Left kidney (tissue), 2 donors: ENCODE measurements around the gene RAF1. TPM values are rescaled to one million over a fixed set of nuclear protein-coding genes. Genes with fewer than 3 reads are reported as not detected.
"Not testable (repeated sequence)": the region's sequence is repeated elsewhere in the genome, so short reads cannot be mapped to it uniquely, and the experiment has no call there.

Experiments used
- DNase-seq: peaks from one replicate; pipeline ENCODE4 v3.0.0-alpha.2; 2013
- polyA plus RNA-seq: library from polyadenylated mRNA; unstranded; fragments of 120-200 nt; gene quantifications from one replicate; pipeline ENCODE4 v1.2.1, GENCODE V29; 2013; ENCODE audit not compliant: insufficient read length

The RAF1 gene
- polyA plus RNA-seq, 1 donor = 160 TPM

DNA sequence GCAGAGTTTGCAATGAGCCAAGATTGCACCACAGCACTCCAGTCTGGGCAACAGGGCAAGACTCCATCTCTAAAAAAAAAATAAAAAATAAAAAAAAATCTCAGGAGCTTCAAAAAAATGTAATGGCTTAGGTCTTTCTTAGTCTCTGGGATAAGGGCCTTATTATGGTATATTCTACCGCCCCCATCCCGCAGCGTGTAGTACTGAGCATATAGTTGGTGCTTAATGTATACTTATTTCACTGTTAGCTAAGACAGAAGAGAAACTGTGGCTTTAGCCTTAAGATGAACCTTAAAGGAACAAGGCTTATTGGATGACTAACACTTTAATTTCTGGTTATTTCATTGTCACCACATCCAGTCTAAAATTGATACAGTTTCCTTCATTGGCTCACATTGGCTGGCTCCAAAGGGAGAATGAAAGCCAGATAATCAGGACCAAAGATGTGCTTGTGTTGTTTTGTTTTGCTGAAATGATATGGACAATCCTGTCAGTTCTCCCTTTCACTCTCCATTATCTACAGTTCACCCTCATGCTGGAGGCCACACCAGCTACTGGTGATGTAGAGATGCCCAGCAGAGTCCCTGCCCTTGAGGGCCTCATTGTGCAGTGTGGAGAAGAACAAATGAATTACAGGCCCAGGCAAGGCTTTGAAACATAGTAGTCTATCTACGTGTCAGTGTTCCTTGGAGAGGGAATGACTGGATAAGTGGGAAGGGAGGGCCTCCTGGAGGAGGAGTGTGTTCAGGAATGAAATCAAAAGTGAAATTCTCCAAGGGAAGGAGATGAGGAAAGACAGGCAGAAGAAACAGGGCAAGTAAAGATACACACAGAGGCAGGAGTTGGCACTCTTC lies 17.4 kb upstream of the RAF1 start:
- no peak for DNase-seq

DNA sequence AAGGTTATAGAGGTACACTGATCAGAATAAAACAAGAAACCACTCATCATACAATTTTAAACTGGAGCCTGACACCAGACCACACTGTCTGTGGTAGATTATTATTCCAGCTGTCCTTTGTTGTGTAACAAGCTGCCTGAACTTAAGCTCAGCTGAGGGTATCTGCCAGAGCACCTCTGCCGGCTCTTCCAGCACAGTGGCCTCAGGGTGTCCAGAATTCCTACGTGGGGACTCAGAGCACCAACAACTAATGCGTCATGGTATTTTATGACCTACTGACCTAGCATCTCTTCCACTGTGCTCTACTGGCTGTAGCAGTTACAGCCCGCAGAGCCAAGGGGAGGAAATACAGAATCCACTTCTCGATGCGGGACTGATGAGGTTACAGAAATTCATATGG lies 15.6 kb upstream of the RAF1 start:
- no peak for DNase-seq

DNA sequence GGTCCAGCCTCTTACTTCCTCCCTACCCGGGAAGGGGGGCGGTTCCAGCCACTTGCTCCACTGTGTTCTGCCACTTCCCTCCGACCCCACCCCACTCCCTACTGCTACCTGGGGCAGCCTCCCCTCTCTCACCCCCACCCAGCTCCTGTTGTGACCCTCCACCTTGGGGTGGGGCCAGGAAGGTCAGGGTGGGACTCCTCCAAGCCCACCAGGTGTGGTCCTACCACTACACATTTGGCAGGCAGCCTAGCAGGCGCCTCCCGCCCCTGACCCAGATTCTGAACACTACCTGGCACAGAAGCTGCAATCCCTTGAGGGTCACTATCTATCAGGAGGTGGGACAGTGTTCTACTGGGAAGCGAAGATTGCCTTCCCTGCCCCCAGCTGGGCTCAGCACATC lies 13.7 kb upstream of the RAF1 start:
- DNase-seq = no peak

DNA sequence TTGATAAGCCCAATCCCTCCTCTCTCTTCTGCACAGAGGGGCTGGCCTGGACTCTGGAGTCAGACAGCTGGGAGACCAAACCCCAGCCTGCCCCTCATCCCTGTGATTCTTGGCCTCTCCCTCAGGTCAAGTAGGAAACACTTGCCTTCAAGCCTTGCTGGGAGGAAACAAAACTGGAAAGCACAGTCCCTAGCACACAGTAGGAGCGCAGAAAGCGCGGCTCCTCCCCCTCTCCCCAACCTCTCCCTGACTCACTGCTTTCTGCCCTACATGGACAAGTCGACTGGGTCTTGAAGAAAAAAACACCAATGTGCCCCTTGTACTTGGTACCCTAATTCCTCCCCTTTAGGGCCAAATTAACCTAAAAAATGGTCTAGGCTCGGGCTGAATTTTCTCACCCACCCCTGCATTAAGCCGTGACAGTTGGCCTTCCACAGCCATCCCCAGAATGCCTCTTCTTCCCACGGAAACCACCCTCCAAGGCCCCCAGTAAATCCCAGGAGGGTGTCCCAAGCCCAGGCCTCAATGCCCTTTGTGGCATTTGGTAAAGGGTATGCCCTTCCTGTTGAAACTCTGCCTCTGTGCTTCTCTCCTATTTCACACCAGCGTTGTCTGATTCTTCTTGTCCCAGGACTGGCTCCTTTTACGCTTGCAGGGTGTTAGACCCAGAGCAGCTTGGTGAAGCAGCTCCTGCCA lies 11.3 kb upstream of the RAF1 start:
- DNase-seq = no peak

GRCh38 chr3:12673956-12674736 lies 10.2 kb upstream of the RAF1 start:
- not testable (repeated sequence) for DNase-seq

- no peak for DNase-seq
Observed at GRCh38 chr3:12671120-12671450, 7.2 kb upstream of the RAF1 start.

- DNase-seq = no peak
Observed at GRCh38 chr3:12670365-12671119, 6.6 kb upstream of the RAF1 start.

- DNase-seq = peak; percentile 24
Observed at GRCh38 chr3:12663401-12663935, 449 bp downstream of the RAF1 start.

- DNase-seq = peak; percentile 36
Observed at GRCh38 chr3:12662593-12663400, 1.1 kb downstream of the RAF1 start.

DNA sequence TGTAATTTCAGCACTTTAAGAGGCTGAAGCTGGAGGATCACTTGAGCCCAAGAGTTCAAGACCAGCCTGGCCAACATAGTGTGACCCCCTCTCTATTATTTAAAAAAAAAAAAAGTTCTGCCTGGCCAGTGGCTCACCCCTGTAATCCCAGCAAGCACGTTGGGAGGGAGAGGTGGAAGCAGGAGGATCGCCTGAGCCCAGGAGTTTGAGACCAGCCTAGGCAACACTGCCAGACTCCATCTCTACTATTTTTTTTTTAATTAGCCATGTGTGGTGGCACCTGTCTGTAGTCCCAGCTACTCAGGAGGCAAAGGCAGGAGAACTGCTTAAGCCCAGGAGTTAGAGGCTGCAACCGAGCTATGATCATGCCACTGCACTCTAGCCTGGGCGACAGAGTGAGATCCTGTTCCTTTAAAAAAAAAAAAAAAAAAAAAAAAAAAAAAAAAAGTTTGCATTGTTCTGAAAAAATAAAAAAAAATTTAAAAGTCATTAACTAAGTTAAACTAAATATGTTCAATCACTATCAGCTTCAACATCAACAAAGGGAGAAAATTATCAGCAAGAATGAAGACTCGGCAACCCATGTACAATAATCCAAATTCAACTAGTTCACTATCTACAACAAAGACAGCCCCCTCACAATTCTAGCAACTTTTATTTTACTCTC lies 1.9 kb downstream of the RAF1 start:
- DNase-seq = no peak

DNA sequence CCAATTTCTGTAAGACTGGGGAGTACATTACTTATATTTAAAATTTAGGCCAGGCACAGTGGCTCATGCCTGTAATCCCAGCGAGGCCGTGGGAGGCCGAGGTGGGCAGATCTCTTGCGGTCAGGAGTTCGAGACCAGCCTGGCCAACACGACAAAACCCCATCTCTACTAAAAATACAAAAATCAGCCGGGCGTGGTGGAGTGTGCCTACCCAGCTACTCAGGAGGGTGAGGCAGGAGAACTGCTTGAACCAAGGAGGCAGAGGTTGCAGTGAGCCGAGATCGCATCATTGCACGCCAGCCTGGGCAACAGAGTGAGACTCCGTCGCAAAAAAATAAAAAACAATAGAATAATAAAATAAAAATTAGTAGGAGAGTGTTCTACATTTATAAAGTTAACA lies 2.5 kb downstream of the RAF1 start:
- not testable (repeated sequence) for DNase-seq

- no peak for DNase-seq
Observed at GRCh38 chr3:12660196-12660595, 3.7 kb downstream of the RAF1 start.

GRCh38 chr3:12659316-12660015 lies 4.5 kb downstream of the RAF1 start:
- no peak for DNase-seq

GRCh38 chr3:12658593-12659058 lies 5.3 kb downstream of the RAF1 start:
- no peak for DNase-seq

DNA sequence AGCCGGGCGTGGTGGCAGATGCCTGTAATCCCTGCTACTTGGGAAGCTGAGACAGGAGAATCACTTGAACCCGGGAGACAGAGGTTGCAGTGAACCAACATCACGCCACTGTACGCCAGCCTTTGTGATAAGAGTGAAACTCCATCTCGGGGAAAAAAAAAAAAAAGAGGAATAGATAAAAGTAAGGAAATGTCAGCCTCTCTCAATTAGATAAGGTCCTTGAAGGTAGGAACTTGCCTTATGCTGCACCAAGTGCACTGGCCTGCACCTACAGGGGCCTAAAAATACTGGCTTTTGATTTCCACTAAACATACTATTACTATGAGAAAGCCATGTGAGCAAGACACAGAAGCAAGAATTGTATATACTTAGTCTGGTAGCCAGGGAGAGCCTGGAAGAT lies 7.1 kb downstream of the RAF1 start:
- DNase-seq = no peak

DNA sequence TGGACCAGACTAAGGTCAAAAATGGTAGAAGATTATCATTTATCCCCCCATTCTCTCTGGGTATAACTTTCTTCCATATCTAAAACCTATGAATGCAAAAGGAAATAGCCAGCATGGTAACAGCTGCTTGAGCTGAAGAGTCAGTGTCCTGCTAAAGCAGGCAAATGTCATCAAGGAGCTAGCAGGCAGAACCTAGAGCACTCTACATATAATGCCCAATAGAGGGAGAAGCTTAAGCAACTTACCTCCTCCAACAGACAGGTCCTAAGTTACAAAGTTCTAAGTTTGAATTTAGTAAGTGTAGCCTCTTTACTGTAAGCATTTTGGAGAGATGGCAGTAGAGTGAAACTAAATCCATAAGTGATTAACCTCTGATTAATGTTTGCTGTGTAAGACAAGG lies 7.7 kb downstream of the RAF1 start:
- no peak for DNase-seq

DNA sequence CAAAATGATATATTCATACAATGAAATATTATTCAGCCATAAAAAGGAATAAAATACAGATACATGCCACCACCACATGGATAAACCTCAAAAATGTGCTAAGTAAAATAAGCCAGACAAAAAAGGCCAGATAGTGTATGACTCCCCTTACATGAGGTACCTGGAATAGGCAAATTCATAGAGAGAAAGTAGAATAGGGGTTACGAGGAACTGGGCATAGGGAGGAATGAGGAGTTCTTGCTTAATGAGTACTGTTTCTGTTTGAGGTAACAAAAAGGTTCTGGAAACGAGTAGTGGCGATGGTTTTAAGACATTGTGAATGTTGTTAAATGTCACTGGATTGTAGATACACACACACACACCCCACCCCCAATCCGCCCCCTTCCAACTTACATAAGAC lies 8.2 kb downstream of the RAF1 start:
- no peak for DNase-seq

DNA sequence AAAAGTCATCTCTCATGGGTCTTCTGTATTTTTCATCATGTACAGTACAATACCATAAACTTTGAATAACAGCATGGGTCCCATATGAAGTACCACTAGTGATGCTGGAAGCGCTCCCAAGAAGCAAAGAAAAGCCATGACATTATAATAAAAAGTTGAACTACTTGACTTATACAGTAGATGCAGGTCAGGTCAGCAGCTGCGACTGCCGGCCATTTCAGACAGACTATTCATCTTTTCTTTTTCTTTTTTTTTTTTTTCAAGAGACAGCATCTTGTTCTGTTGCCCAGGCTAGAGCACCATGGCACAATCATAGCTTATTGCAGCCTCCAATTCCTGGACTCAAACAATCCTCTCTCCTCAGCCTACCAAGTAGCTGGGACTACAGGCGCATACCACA lies 10.2 kb downstream of the RAF1 start:
- peak; percentile 17 for DNase-seq

GRCh38 chr3:12648384-12648959 lies 15.4 kb downstream of the RAF1 start:
- DNase-seq = no peak
